ENCODE data around the gene TMEM132D. TPM values are rescaled to one million over a fixed set of nuclear protein-coding genes. Genes with fewer than 3 reads are reported as not detected.
"Not testable (repeated sequence)": the region's sequence is repeated elsewhere in the genome, so short reads cannot be mapped to it uniquely, and the experiment has no call there.

Gene TMEM132D
- total RNA-seq, 1 donor from 2014 or later: 0.20 TPM

GRCh38 chr12:129052373-129052772, 851.5 kb downstream of the TMEM132D start:
- DNase-seq: no peak

GRCh38 chr12:129049917-129050316, 853.9 kb downstream of the TMEM132D start:
- no peak for DNase-seq

GRCh38 chr12:129043334-129043733, 860.5 kb downstream of the TMEM132D start:
- not testable (repeated sequence) for DNase-seq

- DNase-seq: no peak
These were observed 867.7 kb downstream of the TMEM132D start for GRCh38 chr12:129036135-129036534.

GRCh38 chr12:129034558-129035289, 869.1 kb downstream of the TMEM132D start:
- DNase-seq: no peak

GRCh38 chr12:129028844-129029243, 875.0 kb downstream of the TMEM132D start:
- DNase-seq: no peak

- no peak for DNase-seq
These were observed 878.8 kb downstream of the TMEM132D start for GRCh38 chr12:129025055-129025454.

Small RNA genes lying within 50 kb of the gene (small RNA-seq; reads per million reads assigned to genes)
- not detected for gene RF02271 (ENCODE audit: low replicate concordance)

Measured in skin of body (tissue), 3 donors.